Caco-2 (cell line): ENCODE measurements around the gene EMC10. TPM values are rescaled to one million over a fixed set of nuclear protein-coding genes. Genes with fewer than 3 reads are reported as not detected.

Source experiments
- BruUV-seq: library from RNA; stranded (reverse); fragments of 400-500 nt; replicated peaks from 2 replicates; lab custom pipeline; 2021; lab: Mats Ljungman, UMichigan
- CTCF ChIA-PET: fragments of 300-600 bp; sonication (Branson Sonifier 250); formaldehyde crosslinking; loops from one replicate; lab custom pipeline; 2022; ENCODE audit warnings: antibody characterized with exemption; lab: Charles Lee
- POLR2A ChIA-PET: fragments of 300-600 bp; sonication (Branson Sonifier 250); formaldehyde crosslinking; loops from one replicate; lab custom pipeline; 2022; ENCODE audit warnings: antibody characterized with exemption; lab: Charles Lee
- DNase-seq, 2 experiments: peaks; one replicate each; pipeline versions ENCODE4 v3.0.0 to v3.0.0-alpha.2; 2020 to 2022
- H3K27me3 ChIP-seq: replicated peaks from 2 replicates; pipeline ENCODE4 v1.6.0; 2011; ENCODE audit warnings: low read length; ENCODE audit not compliant: control insufficient read depth, insufficient read depth
- H3K36me3 ChIP-seq: 2 replicates; pipeline ENCODE4 v1.5.1; 2011; ENCODE audit warnings: low read length; ENCODE audit not compliant: control insufficient read depth, insufficient read depth
- H3K4me1 ChIP-seq: fragments of 250-450 bp; sonication (Bioruptor Pico); 2 replicates; pipeline ENCODE4 v1.5.1; 2020; ENCODE audit warnings: mild to moderate bottlenecking
- H3K4me3 ChIP-seq: 2 replicates; pipeline ENCODE4 v1.5.1; 2011; ENCODE audit warnings: low read depth, mild to moderate bottlenecking, control low read depth, low read length
- H3K9me3 ChIP-seq: fragments of 250-450 bp; sonication (Bioruptor Pico); 2 replicates; pipeline ENCODE4 v1.5.1; 2020; ENCODE audit warnings: mild to moderate bottlenecking, moderate library complexity
- H3K27ac Mint-ChIP-seq: one replicate; pipeline ENCODE4 v1.8.0; 2022; ENCODE audit warnings: mixed read lengths; ENCODE audit not compliant: unreplicated experiment
- H3K27me3 Mint-ChIP-seq: one replicate; pipeline ENCODE4 v1.8.0; 2022; ENCODE audit warnings: mixed read lengths; ENCODE audit not compliant: insufficient read depth, unreplicated experiment
- H3K36me3 Mint-ChIP-seq: one replicate; pipeline ENCODE4 v1.8.0; 2022; ENCODE audit warnings: mild to moderate bottlenecking, mixed read lengths; ENCODE audit not compliant: insufficient read depth, unreplicated experiment
- H3K4me1 Mint-ChIP-seq: one replicate; pipeline ENCODE4 v1.8.0; 2022; ENCODE audit warnings: low read depth, mixed read lengths; ENCODE audit not compliant: unreplicated experiment
- H3K4me3 Mint-ChIP-seq: one replicate; pipeline ENCODE4 v1.8.0; 2022; ENCODE audit warnings: mild to moderate bottlenecking, moderate library complexity, mixed read lengths; ENCODE audit not compliant: unreplicated experiment
- H3K9me3 Mint-ChIP-seq: one replicate; pipeline ENCODE4 v1.8.0; 2022; ENCODE audit warnings: mixed read lengths; ENCODE audit not compliant: unreplicated experiment
- intact Hi-C: fragments of 100-400 bp; cut with micrococcal nuclease; formaldehyde crosslinking; loops from one replicate; pipeline ENCODE4 v1.10.0; 2022; ENCODE audit not compliant: unreplicated experiment
- total RNA-seq: library from RNA; stranded (reverse); gene quantifications from 2 replicates; pipeline ENCODE4 v1.2.3, GENCODE V29; 2022
- TF ChIP-seq, protein P1 (sequence below), 2 experiments: fragments of 200-600 bp in 1 of 2; IDR thresholded peaks; 1 replicate in 1 of 2; 2 replicates in 1 of 2; pipeline versions ENCODE4 v1.5.1 to v1.8.0; 2011 to 2022; ENCODE audit warnings: antibody characterized with exemption in 1 of 2, control low read depth in 1 of 2, inconsistent platforms in 1 of 2, low read depth in 1 of 2, low read length in 1 of 2, mild to moderate bottlenecking in 1 of 2, moderate library complexity in 1 of 2; ENCODE audit not compliant: insufficient read depth in 1 of 2, severe bottlenecking in 1 of 2, unreplicated experiment in 1 of 2

The EMC10 gene
- total RNA-seq, 1 experiment from 2014 or later = 42.9 TPM

DNA sequence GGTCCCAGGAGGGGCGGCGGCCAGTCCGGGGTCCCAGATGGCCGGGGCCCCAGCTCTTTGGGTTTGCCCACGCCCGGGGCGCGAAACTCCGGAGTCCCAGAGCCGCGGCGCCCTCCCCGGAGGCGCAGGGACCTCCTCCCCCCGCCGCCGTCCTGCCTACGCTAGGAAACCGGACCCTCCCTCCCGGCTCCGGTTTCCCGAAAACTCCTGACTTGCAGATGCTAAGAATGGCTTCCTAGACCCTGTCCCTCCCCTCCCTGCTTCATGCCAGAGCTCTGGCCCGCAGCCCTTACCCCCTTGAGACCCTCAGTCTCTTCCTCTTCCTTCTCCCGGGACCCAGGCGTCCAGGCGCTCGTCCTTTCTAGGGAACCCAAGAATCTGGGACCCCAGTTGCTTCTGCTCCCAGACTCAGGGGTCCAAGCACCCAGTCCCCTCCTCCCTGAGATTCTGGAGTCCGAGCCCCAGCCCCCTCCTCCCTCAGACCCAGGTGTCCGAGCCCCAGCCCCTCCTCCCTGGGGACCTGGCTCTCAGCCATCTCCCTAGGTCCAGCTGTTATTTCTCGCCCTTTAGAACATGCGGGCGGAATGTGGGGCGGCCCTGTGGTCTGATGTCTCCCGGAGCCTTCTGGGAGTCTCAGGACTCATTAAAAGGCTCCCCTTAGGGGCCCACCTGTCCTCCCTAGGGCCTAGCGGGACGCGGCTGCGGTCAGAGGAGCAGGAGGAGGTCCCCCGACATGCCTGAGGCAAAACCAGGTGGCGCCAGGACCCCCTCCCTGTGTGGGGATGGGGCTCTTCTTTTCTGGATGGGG lies 43.9 kb upstream of the EMC10 start, which contains the start of gene MYBPC2:
MYBPC2 (plus strand) TSS at position 672 of the 808 bp plus-strand sequence; CDS start at position 734, 62 bp downstream.
- TF ChIP-seq, protein P1, sequence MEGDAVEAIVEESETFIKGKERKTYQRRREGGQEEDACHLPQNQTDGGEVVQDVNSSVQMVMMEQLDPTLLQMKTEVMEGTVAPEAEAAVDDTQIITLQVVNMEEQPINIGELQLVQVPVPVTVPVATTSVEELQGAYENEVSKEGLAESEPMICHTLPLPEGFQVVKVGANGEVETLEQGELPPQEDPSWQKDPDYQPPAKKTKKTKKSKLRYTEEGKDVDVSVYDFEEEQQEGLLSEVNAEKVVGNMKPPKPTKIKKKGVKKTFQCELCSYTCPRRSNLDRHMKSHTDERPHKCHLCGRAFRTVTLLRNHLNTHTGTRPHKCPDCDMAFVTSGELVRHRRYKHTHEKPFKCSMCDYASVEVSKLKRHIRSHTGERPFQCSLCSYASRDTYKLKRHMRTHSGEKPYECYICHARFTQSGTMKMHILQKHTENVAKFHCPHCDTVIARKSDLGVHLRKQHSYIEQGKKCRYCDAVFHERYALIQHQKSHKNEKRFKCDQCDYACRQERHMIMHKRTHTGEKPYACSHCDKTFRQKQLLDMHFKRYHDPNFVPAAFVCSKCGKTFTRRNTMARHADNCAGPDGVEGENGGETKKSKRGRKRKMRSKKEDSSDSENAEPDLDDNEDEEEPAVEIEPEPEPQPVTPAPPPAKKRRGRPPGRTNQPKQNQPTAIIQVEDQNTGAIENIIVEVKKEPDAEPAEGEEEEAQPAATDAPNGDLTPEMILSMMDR (IDR thresholded peaks at IDR 0.05; ENCODE audit: insufficient read depth in 1 of 2, low read depth in 1 of 2, low read length in 1 of 2, severe bottlenecking in 1 of 2, unreplicated experiment in 1 of 2) = no peak
- CTCF ChIA-PET = interaction anchor here (0.8 to 1.4 kb wide), 2 partner anchors 28 to 30 kb away, joined by 3 read pairs; no protein-coding TSS in a partner anchor
- POLR2A ChIA-PET = no interaction called here
- Mint-ChIP-seq H3K9me3 (no peaks in the 10 kb centered on the region), H3K27me3 (peaks cover 12% of the 10 kb centered on the region), H3K4me1 (peaks cover 7% of the 10 kb centered on the region), H3K27ac (peak within 1 kb of the TSS; percentile 74), H3K4me3 (peak within 1 kb of the TSS; percentile 94), H3K36me3 (peaks cover 12% of the 10 kb centered on the region)
- H3K4me3 ChIP-seq = peak within 1 kb of the TSS; percentile 51
- no peaks in the 10 kb centered on the region for H3K36me3 ChIP-seq
- H3K9me3 ChIP-seq = no peaks in the 10 kb centered on the region
- intact Hi-C loops = no loop called here
- H3K27me3 ChIP-seq = no peaks in the 10 kb centered on the region
- BruUV-seq = TSS peak; percentile 47
- peak in 1 of 2 experiments; percentile 34 for DNase-seq
- peaks cover 11% of the 10 kb centered on the region for H3K4me1 ChIP-seq

DNA sequence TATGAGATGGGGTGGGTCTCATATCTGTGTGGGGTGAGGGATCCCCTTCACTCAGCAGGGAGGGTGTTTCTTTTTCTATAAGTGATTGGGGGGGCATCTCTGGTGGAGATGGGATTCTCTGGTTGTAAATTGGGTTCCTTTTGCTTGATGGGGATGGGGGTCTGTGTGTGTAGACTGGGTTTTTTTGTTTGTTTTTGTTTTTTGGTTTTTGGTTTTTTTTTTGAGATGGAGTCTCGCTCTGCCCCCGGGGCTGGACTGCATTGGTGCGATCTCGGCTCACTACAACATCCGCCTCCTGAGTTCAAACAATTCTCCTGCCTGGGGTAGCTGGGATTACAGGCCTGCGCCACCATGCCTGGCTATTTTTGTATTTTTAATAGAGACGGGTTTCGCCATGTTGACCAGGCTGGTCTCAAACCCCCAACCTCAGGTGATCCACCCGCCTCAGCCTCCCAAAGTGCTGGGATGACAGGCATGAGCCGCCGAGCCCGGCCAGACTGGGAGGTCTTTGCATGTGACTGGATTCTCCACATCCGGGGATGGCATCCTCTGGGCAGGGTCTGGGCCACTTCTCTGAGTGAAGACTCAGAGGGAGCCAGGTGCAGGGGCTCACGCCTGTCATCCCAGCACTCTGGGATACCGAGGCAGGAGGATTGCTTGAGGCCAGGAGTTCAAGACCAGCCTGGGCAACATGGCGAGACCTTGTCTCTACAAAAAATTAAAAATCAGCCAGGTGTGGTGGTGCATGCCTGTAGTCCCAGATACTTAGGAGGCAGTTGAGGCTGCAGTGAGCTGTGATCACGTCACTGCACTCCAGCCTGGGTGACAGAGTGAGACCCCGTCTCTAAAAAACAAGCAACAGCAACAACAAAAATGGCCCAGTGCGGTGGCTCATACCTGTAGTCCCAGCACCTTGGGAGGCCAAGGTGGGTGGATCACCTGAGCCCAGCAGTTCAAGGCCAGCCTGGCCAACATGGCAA lies 42.8 kb upstream of the EMC10 start:
- Mint-ChIP-seq H3K36me3 (peaks cover 12% of the 10 kb centered on the region), H3K27ac (no peak overlapping the region), H3K27me3 (peaks cover 17% of the 10 kb centered on the region), H3K4me1 (peaks cover 7% of the 10 kb centered on the region), H3K9me3 (no peaks in the 10 kb centered on the region), H3K4me3 (peak overlapping the region; percentile 94)
- intact Hi-C loops = no loop called here
- CTCF ChIA-PET = interaction anchor here (0.8 to 1.4 kb wide), 2 partner anchors 27 to 29 kb away, joined by 3 read pairs; no protein-coding TSS in a partner anchor
- H3K9me3 ChIP-seq = no peaks in the 10 kb centered on the region
- no peak overlapping the region for H3K4me3 ChIP-seq
- POLR2A ChIA-PET = no interaction called here
- peaks cover 11% of the 10 kb centered on the region for H3K4me1 ChIP-seq
- TF ChIP-seq, protein P1 (IDR thresholded peaks at IDR 0.05; ENCODE audit: insufficient read depth in 1 of 2, low read depth in 1 of 2, low read length in 1 of 2, severe bottlenecking in 1 of 2, unreplicated experiment in 1 of 2) = no peak
- no TSS peak for BruUV-seq
- H3K27me3 ChIP-seq = no peaks in the 10 kb centered on the region; the same call in 1 of the 2 replicates
- no peaks in the 10 kb centered on the region for H3K36me3 ChIP-seq
- DNase-seq = no peak

DNA sequence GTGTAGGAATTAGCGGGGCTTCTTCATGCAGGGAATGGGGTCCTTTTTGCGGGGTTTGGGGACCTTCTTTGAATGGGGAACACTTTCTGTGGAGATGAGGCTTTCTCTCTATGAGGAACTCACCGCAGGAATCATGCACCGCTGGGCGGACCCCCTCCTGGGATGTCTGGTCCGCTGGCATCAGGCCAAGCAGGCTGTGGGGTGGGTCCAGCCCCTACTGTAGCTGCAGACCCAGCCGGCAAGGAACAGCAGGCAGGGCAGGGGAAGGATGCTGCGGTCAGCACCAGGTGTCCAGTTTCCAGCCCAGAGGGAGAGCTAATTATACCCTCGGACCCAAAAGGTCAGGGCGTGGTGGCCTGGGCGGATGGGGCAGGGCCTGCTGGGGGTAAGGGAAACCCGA lies 41.8 kb upstream of the EMC10 start:
- ChIA-PET CTCF (no interaction called here), POLR2A (no interaction called here)
- no peaks in the 10 kb centered on the region; the same call in 1 of the 2 replicates for H3K27me3 ChIP-seq
- Mint-ChIP-seq H3K4me1 (peaks cover 7% of the 10 kb centered on the region), H3K27me3 (peaks cover 23% of the 10 kb centered on the region), H3K27ac (no peak overlapping the region), H3K9me3 (peaks cover 4% of the 10 kb centered on the region), H3K36me3 (peaks cover 10% of the 10 kb centered on the region), H3K4me3 (no peak overlapping the region)
- no peaks in the 10 kb centered on the region for H3K36me3 ChIP-seq
- no TSS peak for BruUV-seq
- H3K9me3 ChIP-seq = no peaks in the 10 kb centered on the region
- TF ChIP-seq, protein P1 (IDR thresholded peaks at IDR 0.05; ENCODE audit: insufficient read depth in 1 of 2, low read depth in 1 of 2, low read length in 1 of 2, severe bottlenecking in 1 of 2, unreplicated experiment in 1 of 2) = no peak
- DNase-seq = no peak
- H3K4me1 ChIP-seq = peaks cover 11% of the 10 kb centered on the region
- no peak overlapping the region for H3K4me3 ChIP-seq
- intact Hi-C loops = no loop called here
